RPMI8226 (cell line): ENCODE data around the gene FBXW11.

ENCODE experiments used
- DNase-seq: peaks from one replicate; pipeline ENCODE4 v3.0.0-alpha.2; 2015

Gene FBXW11

GRCh38 chr5:172015346-172015745, 8.9 kb upstream of the FBXW11 start:
- DNase-seq: no peak

- no peak for DNase-seq
Measured at GRCh38 chr5:172010278-172010677, 3.8 kb upstream of the FBXW11 start.

- no peak for DNase-seq
Measured at GRCh38 chr5:172009536-172010270, 3.3 kb upstream of the FBXW11 start.

- no peak for DNase-seq
Measured at GRCh38 chr5:172008689-172009141, 2.3 kb upstream of the FBXW11 start.

- DNase-seq: no peak
Measured at GRCh38 chr5:172008111-172008455, 1.6 kb upstream of the FBXW11 start.

- DNase-seq: peak; percentile 18
Measured at GRCh38 chr5:172007175-172008110, 1.0 kb upstream of the FBXW11 start.

- peak; percentile 22 for DNase-seq
Measured at GRCh38 chr5:172005708-172006320, 624 bp downstream of the FBXW11 start.

GRCh38 chr5:172004824-172005237, 1.6 kb downstream of the FBXW11 start:
- DNase-seq: peak; percentile 21

GRCh38 chr5:172003746-172004145, 2.7 kb downstream of the FBXW11 start:
- no peak for DNase-seq

GRCh38 chr5:172002840-172003512, 3.5 kb downstream of the FBXW11 start:
- no peak for DNase-seq

GRCh38 chr5:172002310-172002709, 4.1 kb downstream of the FBXW11 start:
- peak; percentile 22 for DNase-seq

GRCh38 chr5:171999877-172000276, 6.6 kb downstream of the FBXW11 start:
- DNase-seq: no peak

- no peak for DNase-seq
Measured at GRCh38 chr5:171999100-171999499, 7.3 kb downstream of the FBXW11 start.

GRCh38 chr5:171997011-171997410, 9.4 kb downstream of the FBXW11 start:
- DNase-seq: no peak

GRCh38 chr5:171992813-171993212, 13.6 kb downstream of the FBXW11 start:
- DNase-seq: no peak

- no peak for DNase-seq
Measured at GRCh38 chr5:171992305-171992704, 14.1 kb downstream of the FBXW11 start.

GRCh38 chr5:171990713-171991015, 15.8 kb downstream of the FBXW11 start:
- no peak for DNase-seq

GRCh38 chr5:171989946-171990712, 16.3 kb downstream of the FBXW11 start:
- DNase-seq: no peak

- no peak for DNase-seq
Measured at GRCh38 chr5:171989276-171989675, 17.2 kb downstream of the FBXW11 start.

GRCh38 chr5:171986772-171987171, 19.7 kb downstream of the FBXW11 start:
- no peak for DNase-seq

GRCh38 chr5:171984748-171985419, 21.6 kb downstream of the FBXW11 start:
- no peak for DNase-seq

- DNase-seq: no peak
Measured at GRCh38 chr5:171981847-171982246, 24.6 kb downstream of the FBXW11 start.
